Natural killer cell (primary cell): ENCODE results near the gene PCDHA9. TPM values are rescaled to one million over a fixed set of nuclear protein-coding genes. Genes with fewer than 3 reads are reported as not detected.
"Not testable (repeated sequence)": the region's sequence is repeated elsewhere in the genome, so short reads cannot be mapped to it uniquely, and the experiment has no call there.

ENCODE experiments used
- ATAC-seq, 3 donors: fragments of 150-1000 bp in 2 of 3; fragments of 200-7000 bp in 1 of 3; cut with Tn5 transposase; 1 replicate in 1 of 3; 2 replicates in 2 of 3; pipeline ENCODE4 v1.10.0; 2021; ENCODE audit warnings: mild to moderate bottlenecking in 2 of 3, moderate library complexity in 2 of 3
- DNase-seq, 2 donors: peaks; one replicate each; pipeline versions ENCODE4 v3.0.0 to v3.0.0-alpha.2; 2013 to 2021; ENCODE audit warnings: mixed read lengths in 1 of 2
- H3K27ac ChIP-seq: one replicate; pipeline ENCODE4 v1.5.1; 2013; ENCODE audit warnings: mild to moderate bottlenecking, low read length
- H3K27me3 ChIP-seq: one replicate; pipeline ENCODE4 v1.6.1; 2013; ENCODE audit warnings: low read length; ENCODE audit not compliant: control insufficient read depth, insufficient read depth
- H3K36me3 ChIP-seq: one replicate; pipeline ENCODE4 v1.6.1; 2013; ENCODE audit warnings: low read length; ENCODE audit not compliant: control insufficient read depth, insufficient read depth
- H3K4me1 ChIP-seq: one replicate; pipeline ENCODE4 v1.6.1; 2013; ENCODE audit warnings: low read length; ENCODE audit not compliant: control insufficient read depth, insufficient read depth
- H3K4me3 ChIP-seq: one replicate; pipeline ENCODE4 v1.5.1; 2013; ENCODE audit warnings: low read length
- H3K9me3 ChIP-seq: one replicate; pipeline ENCODE4 v1.6.1; 2013; ENCODE audit warnings: low read length; ENCODE audit not compliant: control insufficient read depth, insufficient read depth
- H3K27ac Mint-ChIP-seq, 2 donors: one replicate each; pipeline ENCODE4 v1.8.0; 2022; ENCODE audit warnings: mild to moderate bottlenecking in 2 of 2, mixed read lengths in 2 of 2, moderate library complexity in 1 of 2
- H3K27me3 Mint-ChIP-seq, 2 donors: one replicate each; pipeline ENCODE4 v1.8.0; 2022; ENCODE audit warnings: low read depth in 2 of 2, mixed read lengths in 2 of 2
- H3K36me3 Mint-ChIP-seq: one replicate; pipeline ENCODE4 v1.8.0; 2022; ENCODE audit warnings: mixed read lengths
- H3K4me1 Mint-ChIP-seq, 2 donors: one replicate each; pipeline ENCODE4 v1.8.0; 2022; ENCODE audit warnings: mixed read lengths in 2 of 2
- H3K4me3 Mint-ChIP-seq: one replicate; pipeline ENCODE4 v1.8.0; 2022; ENCODE audit warnings: mild to moderate bottlenecking, moderate library complexity, mixed read lengths
- H3K9me3 Mint-ChIP-seq, 2 donors: one replicate each; pipeline ENCODE4 v1.8.0; 2022; ENCODE audit warnings: mixed read lengths in 2 of 2
- CTCF ChIP-seq: fragments of 200-600 bp; IDR thresholded peaks from one replicate; pipeline ENCODE4 v1.8.0; 2022; ENCODE audit warnings: antibody characterized with exemption
- WGBS: methylation state at CpG from one replicate; pipeline ENCODE4 v1.1.7; 2013; ENCODE audit warnings: missing lambda C conversion rate; ENCODE audit not compliant: insufficient coverage; 5-methylcytosine and 5-hydroxymethylcytosine counted together
- intact Hi-C: fragments of 100-400 bp; cut with micrococcal nuclease; formaldehyde crosslinking; loops from one replicate; pipeline ENCODE4 v1.14.2; 2022
- total RNA-seq, 4 donors: library from RNA; stranded (reverse); fragments of 120-200 nt in 1 of 4; gene quantifications; one replicate each; pipeline versions ENCODE4 v1.2.3 to v1.2.4, GENCODE V29; 2013 to 2022

Gene PCDHA9
- total RNA-seq, 3 donors from 2014 or later (not counting 1 experiment from before 2014, with no cell fraction given): not detected

- H3K27me3 Mint-ChIP-seq: peaks cover 6 to 7% of the 10 kb centered on the region in 2 donors
- intact Hi-C loops: no loop called here
- peaks cover 2 to 4% of the 10 kb centered on the region in 2 donors for H3K9me3 Mint-ChIP-seq
Observed at GRCh38 chr5:140802781-140803271, 45.4 kb upstream of the PCDHA9 start.

GRCh38 chr5:140806834-140807775 is 41.1 kb upstream of the PCDHA9 start, which contains the start of gene PCDHA4:
Gene PCDHA4 (plus strand): TSS chr5:140807068.
- Mint-ChIP-seq H3K27ac (no peak within 1 kb of the TSS), H3K27me3 (peaks cover 6 to 7% of the 10 kb centered on the region in 2 donors), H3K4me1 (no peaks in the 10 kb centered on the region), H3K36me3 (peaks cover 5% of the 10 kb centered on the region), H3K9me3 (peaks cover 4 to 6% of the 10 kb centered on the region in 2 donors), H3K4me3 (no peak within 1 kb of the TSS)
- intact Hi-C loops: no loop called here
- H3K27me3 ChIP-seq: no peaks in the 10 kb centered on the region
- H3K4me1 ChIP-seq: no peaks in the 10 kb centered on the region
- peaks cover 20% of the 10 kb centered on the region for H3K9me3 ChIP-seq
- TF ChIP-seq CTCF: no peak
- ATAC-seq: no peak
- H3K36me3 ChIP-seq: no peaks in the 10 kb centered on the region
- H3K4me3 ChIP-seq: no peak within 1 kb of the TSS
- H3K27ac ChIP-seq: no peak within 1 kb of the TSS
- peak in 1 of 2 donors; percentile 7 for DNase-seq
- WGBS: 36% methylated on average over 44 of the region's 47 CpGs

More at GRCh38 chr5:140802781-140803271, 45.4 kb upstream of the PCDHA9 start:
- Mint-ChIP-seq H3K36me3 (peaks cover 5% of the 10 kb centered on the region), H3K4me1 (no peaks in the 10 kb centered on the region), H3K27ac (no peak overlapping the region), H3K4me3 (no peak overlapping the region)
- H3K27ac ChIP-seq: no peak overlapping the region
- DNase-seq (no peak), ATAC-seq (no peak)
- H3K27me3 ChIP-seq: peaks cover 9% of the 10 kb centered on the region
- peaks cover 23% of the 10 kb centered on the region for H3K9me3 ChIP-seq
- TF ChIP-seq CTCF: no peak
- 57% methylated on average over 53 of the region's 53 CpGs for WGBS
- no peaks in the 10 kb centered on the region for H3K4me1 ChIP-seq
- H3K4me3 ChIP-seq: no peak overlapping the region
- H3K36me3 ChIP-seq: no peaks in the 10 kb centered on the region

GRCh38 chr5:140808241-140808888 is 39.8 kb upstream of the PCDHA9 start:
- H3K27me3 Mint-ChIP-seq, ATAC-seq, H3K27me3 ChIP-seq, H3K4me3 Mint-ChIP-seq, intact Hi-C loops, H3K36me3 ChIP-seq, H3K9me3 Mint-ChIP-seq, H3K27ac ChIP-seq, H3K4me3 ChIP-seq, H3K4me1 Mint-ChIP-seq, H3K4me1 ChIP-seq, DNase-seq, H3K27ac Mint-ChIP-seq: not testable (repeated sequence)
- H3K36me3 Mint-ChIP-seq: peaks cover 12% of the 10 kb centered on the region
- WGBS: 67% methylated on average over 62 of the region's 62 CpGs
- peaks cover 10% of the 10 kb centered on the region for H3K9me3 ChIP-seq

GRCh38 chr5:140808889-140809291 is 39.3 kb upstream of the PCDHA9 start:
- H3K4me3 Mint-ChIP-seq: no peak overlapping the region
- H3K4me1 ChIP-seq: no peaks in the 10 kb centered on the region
- no peak overlapping the region for H3K27ac Mint-ChIP-seq
- H3K4me1 Mint-ChIP-seq: no peaks in the 10 kb centered on the region
- H3K4me3 ChIP-seq: no peak overlapping the region
- ATAC-seq (no peak), DNase-seq (no peak)
- H3K27ac ChIP-seq: no peak overlapping the region
- H3K27me3 Mint-ChIP-seq: peaks cover 5 to 6% of the 10 kb centered on the region in 2 donors
- TF ChIP-seq CTCF: no peak
- no peaks in the 10 kb centered on the region for H3K36me3 ChIP-seq
- peaks cover 6 to 7% of the 10 kb centered on the region in 2 donors for H3K9me3 Mint-ChIP-seq
- peaks cover 12% of the 10 kb centered on the region for H3K36me3 Mint-ChIP-seq
- WGBS: 71% methylated on average over 43 of the region's 43 CpGs
- H3K27me3 ChIP-seq: no peaks in the 10 kb centered on the region
- intact Hi-C loops: no loop called here
- H3K9me3 ChIP-seq: peaks cover 10% of the 10 kb centered on the region
